ENCODE results near the gene FAM117B.

- TF ChIP-seq MYC (IDR thresholded peaks at IDR 0.05; ENCODE audit: borderline replicate concordance, low read length) (no peak), FOSL2 (IDR thresholded peaks at IDR 0.05) (no peak), FOSL2 (CRISPR knock-in tag; IDR thresholded peaks at IDR 0.05) (no peak), HDAC2 (IDR thresholded peaks at IDR 0.05) (no peak), ELK1 (IDR thresholded peaks at IDR 0.05; ENCODE audit: low read depth, low read length) (no peak), MAFK (IDR thresholded peaks at IDR 0.05; ENCODE audit: partially characterized antibody) (no peak), CEBPB (IDR thresholded peaks at IDR 0.05) (no peak), CHD2 (IDR thresholded peaks at IDR 0.05; ENCODE audit: low read length, partially characterized antibody) (no peak), RAD21 (conservative IDR thresholded peaks at IDR 0.05 in 1 of 2, IDR thresholded peaks at IDR 0.05 in 1 of 2) (no peak), BHLHE40 (IDR thresholded peaks at IDR 0.05; ENCODE audit: low read depth, low read length) (no peak), POLR2AphosphoS2 (conservative IDR thresholded peaks at IDR 0.05; ENCODE audit: low read length) (no peak)
- TF ChIP-seq, protein P1, sequence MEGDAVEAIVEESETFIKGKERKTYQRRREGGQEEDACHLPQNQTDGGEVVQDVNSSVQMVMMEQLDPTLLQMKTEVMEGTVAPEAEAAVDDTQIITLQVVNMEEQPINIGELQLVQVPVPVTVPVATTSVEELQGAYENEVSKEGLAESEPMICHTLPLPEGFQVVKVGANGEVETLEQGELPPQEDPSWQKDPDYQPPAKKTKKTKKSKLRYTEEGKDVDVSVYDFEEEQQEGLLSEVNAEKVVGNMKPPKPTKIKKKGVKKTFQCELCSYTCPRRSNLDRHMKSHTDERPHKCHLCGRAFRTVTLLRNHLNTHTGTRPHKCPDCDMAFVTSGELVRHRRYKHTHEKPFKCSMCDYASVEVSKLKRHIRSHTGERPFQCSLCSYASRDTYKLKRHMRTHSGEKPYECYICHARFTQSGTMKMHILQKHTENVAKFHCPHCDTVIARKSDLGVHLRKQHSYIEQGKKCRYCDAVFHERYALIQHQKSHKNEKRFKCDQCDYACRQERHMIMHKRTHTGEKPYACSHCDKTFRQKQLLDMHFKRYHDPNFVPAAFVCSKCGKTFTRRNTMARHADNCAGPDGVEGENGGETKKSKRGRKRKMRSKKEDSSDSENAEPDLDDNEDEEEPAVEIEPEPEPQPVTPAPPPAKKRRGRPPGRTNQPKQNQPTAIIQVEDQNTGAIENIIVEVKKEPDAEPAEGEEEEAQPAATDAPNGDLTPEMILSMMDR (IDR thresholded peaks at IDR 0.05): no peak
Observed at GRCh38 chr2:202610380-202610779, 24.4 kb upstream of the FAM117B start.
